Measurements from ENCODE around the gene PLXNB1. TPM values are rescaled to one million over a fixed set of nuclear protein-coding genes. Genes with fewer than 3 reads are reported as not detected.

Gene PLXNB1
- total and polyA plus RNA-seq, 2 of the 13 experiments (the other 11 are each of a cell fraction or from before 2014, with no cell fraction given): 86.0 to 143 TPM

- peak; percentile 23; the same call in 1 of the 2 replicates for TF ChIP-seq TMF1 (CRISPR knock-in tag; IDR thresholded peaks at IDR 0.05; ENCODE audit: low read depth)
- TF ChIP-seq RFX1 (IDR thresholded peaks at IDR 0.05): peak; percentile 83
- TF ChIP-seq ZNF768 (CRISPR knock-in tag; IDR thresholded peaks at IDR 0.05): 0 out of 2 replicates have a peak, but pooled peaks have one; percentile 9
- TF ChIP-seq TSC22D2 (CRISPR knock-in tag; IDR thresholded peaks at IDR 0.05; ENCODE audit: borderline replicate concordance): 0 out of 2 replicates have a peak, but pooled peaks have one; percentile 45
- 0 out of 2 replicates have a peak, but pooled peaks have one; percentile 6 for TF ChIP-seq ZNF431 (CRISPR knock-in tag; IDR thresholded peaks at IDR 0.05; ENCODE audit: borderline replicate concordance, low read depth)
- TF ChIP-seq IRX3 (CRISPR knock-in tag; IDR thresholded peaks at IDR 0.05; ENCODE audit: borderline replicate concordance, low read depth): peak; percentile 20; the same call in 1 of the 2 replicates
- TF ChIP-seq NFE2L2 (IDR thresholded peaks at IDR 0.05; ENCODE audit: low read length): no peak
- 0 out of 2 replicates have a peak, but pooled peaks have one; percentile 24 for TF ChIP-seq CC2D1A (CRISPR knock-in tag; IDR thresholded peaks at IDR 0.05)
- TF ChIP-seq KMT2B (CRISPR knock-in tag; IDR thresholded peaks at IDR 0.05): no peak
- peak; percentile 84 for TF ChIP-seq RFX3 (CRISPR knock-in tag; IDR thresholded peaks at IDR 0.05)
- TF ChIP-seq NCOA5 (CRISPR knock-in tag; IDR thresholded peaks at IDR 0.05): no peak
- TF ChIP-seq, protein P1, sequence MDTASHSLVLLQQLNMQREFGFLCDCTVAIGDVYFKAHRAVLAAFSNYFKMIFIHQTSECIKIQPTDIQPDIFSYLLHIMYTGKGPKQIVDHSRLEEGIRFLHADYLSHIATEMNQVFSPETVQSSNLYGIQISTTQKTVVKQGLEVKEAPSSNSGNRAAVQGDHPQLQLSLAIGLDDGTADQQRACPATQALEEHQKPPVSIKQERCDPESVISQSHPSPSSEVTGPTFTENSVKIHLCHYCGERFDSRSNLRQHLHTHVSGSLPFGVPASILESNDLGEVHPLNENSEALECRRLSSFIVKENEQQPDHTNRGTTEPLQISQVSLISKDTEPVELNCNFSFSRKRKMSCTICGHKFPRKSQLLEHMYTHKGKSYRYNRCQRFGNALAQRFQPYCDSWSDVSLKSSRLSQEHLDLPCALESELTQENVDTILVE (CRISPR knock-in tag; IDR thresholded peaks at IDR 0.05): 0 out of 2 replicates have a peak, but pooled peaks have one; percentile 7
- TF ChIP-seq RBFOX2 (IDR thresholded peaks at IDR 0.05; ENCODE audit: low read depth, low read length): peak; percentile 94
- TF ChIP-seq TEAD2 (CRISPR knock-in tag; IDR thresholded peaks at IDR 0.05): 0 out of 2 replicates have a peak, but pooled peaks have one; percentile 29
- TF ChIP-seq TGIF2 (CRISPR knock-in tag; IDR thresholded peaks at IDR 0.05): peak; percentile 13; the same call in 1 of the 2 replicates
- TF ChIP-seq HOXA3 (CRISPR knock-in tag; IDR thresholded peaks at IDR 0.05): peak; percentile 11; the same call in 1 of the 2 replicates
- TF ChIP-seq SNAI1 (CRISPR knock-in tag; IDR thresholded peaks at IDR 0.05; ENCODE audit: borderline replicate concordance): no peak
- TF ChIP-seq MXD3 (CRISPR knock-in tag; IDR thresholded peaks at IDR 0.05): peak; percentile 28; the same call in 1 of the 2 replicates
- peak; percentile 70 for TF ChIP-seq AGO1 (IDR thresholded peaks at IDR 0.05; ENCODE audit: low read depth, low read length, poor library complexity, severe bottlenecking)
- peak; percentile 34; the same call in 1 of the 2 replicates for TF ChIP-seq ZNF446 (CRISPR knock-in tag; IDR thresholded peaks at IDR 0.05)
- no peak; a peak in 1 of 4 replicates for TF ChIP-seq POLR2A (IDR thresholded peaks at IDR 0.05; ENCODE audit: insufficient read depth in 1 of 2, low read depth in 2 of 2, low read length in 2 of 2)
- TF ChIP-seq KLF12 (CRISPR knock-in tag; IDR thresholded peaks at IDR 0.05; ENCODE audit: borderline replicate concordance): peak; percentile 36; the same call in 1 of the 2 replicates
- TF ChIP-seq, protein P2, sequence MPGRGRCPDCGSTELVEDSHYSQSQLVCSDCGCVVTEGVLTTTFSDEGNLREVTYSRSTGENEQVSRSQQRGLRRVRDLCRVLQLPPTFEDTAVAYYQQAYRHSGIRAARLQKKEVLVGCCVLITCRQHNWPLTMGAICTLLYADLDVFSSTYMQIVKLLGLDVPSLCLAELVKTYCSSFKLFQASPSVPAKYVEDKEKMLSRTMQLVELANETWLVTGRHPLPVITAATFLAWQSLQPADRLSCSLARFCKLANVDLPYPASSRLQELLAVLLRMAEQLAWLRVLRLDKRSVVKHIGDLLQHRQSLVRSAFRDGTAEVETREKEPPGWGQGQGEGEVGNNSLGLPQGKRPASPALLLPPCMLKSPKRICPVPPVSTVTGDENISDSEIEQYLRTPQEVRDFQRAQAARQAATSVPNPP (CRISPR knock-in tag; IDR thresholded peaks at IDR 0.05): 0 out of 2 replicates have a peak, but pooled peaks have one; percentile 8
- 0 out of 2 replicates have a peak, but pooled peaks have one; percentile 2 for TF ChIP-seq BRD4 (CRISPR knock-in tag; IDR thresholded peaks at IDR 0.05)
- TF ChIP-seq AGO2 (optimal IDR thresholded peaks at IDR 0.05; ENCODE audit: low read depth, low read length): peak; percentile 95
- TF ChIP-seq ZNF709 (CRISPR knock-in tag; IDR thresholded peaks at IDR 0.05): peak; percentile 87
- TF ChIP-seq ZNF639 (CRISPR knock-in tag; conservative IDR thresholded peaks at IDR 0.05): peak; percentile 6; the same call in 1 of the 2 replicates
- TF ChIP-seq SP4 (CRISPR knock-in tag; IDR thresholded peaks at IDR 0.05): peak; percentile 4; the same call in 1 of the 2 replicates
- TF ChIP-seq HMGA1 (CRISPR knock-in tag; conservative IDR thresholded peaks at IDR 0.05): no peak
Observed at GRCh38 chr3:48429317-48429959, 448 bp downstream of the PLXNB1 start (continued).

Measured in HepG2 (cell line).